CD4-positive, alpha-beta T cell treated with Interleukin-4 for 4 hours (primary cell): ENCODE data around the gene ADGRL3.

Source experiments
- DNase-seq: peaks from one replicate; pipeline ENCODE4 v3.0.0-alpha.2; 2020

The ADGRL3 gene

GRCh38 chr4:61431131-61431530 lies 231.0 kb downstream of the ADGRL3 start:
- DNase-seq = no peak

DNA sequence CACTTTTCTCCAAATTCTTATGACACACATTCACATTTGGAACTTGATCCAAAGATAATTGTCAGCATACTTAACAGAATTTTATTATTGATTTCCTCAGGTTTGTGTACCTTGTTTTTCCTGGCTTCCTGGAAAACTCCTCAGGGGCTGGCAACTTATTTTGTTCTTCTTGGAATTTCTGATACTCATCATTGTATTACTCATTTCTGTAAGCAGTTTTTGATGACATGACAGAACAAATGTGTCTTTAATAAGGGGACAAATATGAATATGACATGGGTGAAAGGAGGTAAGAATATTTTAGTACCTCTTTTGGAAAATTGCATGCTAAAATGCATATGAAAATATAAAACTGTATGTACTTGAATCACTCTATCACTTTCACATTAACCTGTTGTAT lies 237.8 kb downstream of the ADGRL3 start:
- no peak for DNase-seq

GRCh38 chr4:61440321-61440720 lies 240.2 kb downstream of the ADGRL3 start:
- DNase-seq = no peak

DNA sequence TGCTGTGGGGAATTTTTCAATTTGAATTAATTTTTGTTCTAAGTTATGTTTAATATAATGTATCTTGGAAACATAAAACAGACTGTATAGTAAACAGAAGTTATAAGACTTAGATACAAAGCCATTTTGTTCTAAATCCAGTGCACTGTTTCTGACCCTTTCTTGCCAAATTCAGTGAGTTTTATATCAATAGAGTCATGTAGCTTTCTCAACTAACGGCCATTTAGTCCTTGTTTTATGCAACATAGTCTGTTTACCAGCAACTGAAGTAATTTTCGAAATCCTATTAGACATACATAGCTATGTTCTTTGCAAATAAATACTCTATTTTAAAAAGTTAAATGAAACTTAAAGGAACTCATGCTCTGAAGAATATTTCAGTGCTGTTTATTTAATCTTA lies 242.8 kb downstream of the ADGRL3 start:
- DNase-seq = no peak

- no peak for DNase-seq
These were observed 243.8 kb downstream of the ADGRL3 start for GRCh38 chr4:61443813-61444510.

GRCh38 chr4:61445374-61446063 lies 245.4 kb downstream of the ADGRL3 start:
- DNase-seq = no peak

- DNase-seq = no peak
These were observed 246.8 kb downstream of the ADGRL3 start for GRCh38 chr4:61446941-61447340.

GRCh38 chr4:61447918-61448317 lies 247.8 kb downstream of the ADGRL3 start:
- DNase-seq = no peak

GRCh38 chr4:61451935-61452334 lies 251.8 kb downstream of the ADGRL3 start:
- no peak for DNase-seq

- no peak for DNase-seq
These were observed 261.8 kb downstream of the ADGRL3 start for GRCh38 chr4:61461956-61462355.

DNA sequence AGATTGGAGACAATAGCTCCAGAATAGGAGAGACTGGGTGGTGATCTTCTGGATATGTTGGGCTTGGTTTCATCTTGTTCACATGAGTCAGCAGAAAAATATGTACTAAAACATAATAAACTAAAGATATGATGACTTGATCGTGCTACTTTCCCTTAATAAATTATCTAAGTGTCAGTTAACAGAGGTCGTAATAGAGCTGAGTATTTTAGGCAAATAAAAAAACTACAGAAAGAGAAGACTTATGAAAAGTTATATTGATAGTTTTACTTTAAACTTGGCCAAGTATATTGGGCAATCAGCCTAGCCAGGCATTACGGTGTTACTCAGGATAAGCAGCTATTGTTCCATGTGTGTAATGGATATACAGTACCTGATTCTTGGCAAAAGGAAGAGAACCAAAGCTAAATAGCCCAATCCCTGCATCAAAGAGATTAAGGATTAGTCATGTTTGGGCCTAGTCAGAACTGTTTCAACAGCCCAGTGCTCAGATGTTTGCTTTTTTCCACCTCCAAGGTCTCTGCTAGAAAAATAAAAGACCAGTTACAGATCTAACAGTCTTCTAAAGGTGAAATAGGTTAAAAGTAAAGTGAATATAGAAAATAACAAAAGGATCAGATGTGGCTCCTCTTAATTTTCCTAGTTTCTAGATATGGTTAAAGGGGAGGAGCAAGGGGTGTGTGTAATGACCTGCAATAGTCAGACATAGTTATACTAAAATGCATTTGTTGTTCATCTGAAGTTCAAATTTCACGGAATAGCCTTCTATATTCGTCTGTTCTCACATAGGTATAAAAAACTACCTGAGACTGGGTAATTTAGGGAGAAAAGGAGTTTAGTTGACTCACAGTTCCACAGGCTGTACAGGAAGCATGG lies 262.6 kb downstream of the ADGRL3 start:
- no peak for DNase-seq

- DNase-seq = no peak
These were observed 268.0 kb downstream of the ADGRL3 start for GRCh38 chr4:61468024-61468720.

DNA sequence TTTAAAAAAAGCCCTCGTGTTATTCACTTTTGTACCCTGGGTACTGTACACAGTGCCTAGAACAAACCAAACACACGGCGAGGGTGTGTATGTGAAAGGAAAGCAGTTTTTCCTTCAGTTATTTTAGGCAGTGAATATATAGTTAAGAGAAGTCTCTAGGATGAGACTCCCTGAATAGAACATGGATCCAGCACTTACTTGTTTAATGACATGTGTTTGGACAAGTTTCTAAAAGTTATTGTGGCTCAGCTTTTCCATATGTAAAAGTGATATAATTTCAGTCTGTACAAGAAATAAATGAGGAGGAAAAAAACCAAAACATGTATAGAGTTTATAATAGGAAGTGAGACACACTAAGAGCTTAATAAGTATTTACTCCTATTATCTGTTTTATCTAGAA lies 273.2 kb downstream of the ADGRL3 start:
- no peak for DNase-seq

DNA sequence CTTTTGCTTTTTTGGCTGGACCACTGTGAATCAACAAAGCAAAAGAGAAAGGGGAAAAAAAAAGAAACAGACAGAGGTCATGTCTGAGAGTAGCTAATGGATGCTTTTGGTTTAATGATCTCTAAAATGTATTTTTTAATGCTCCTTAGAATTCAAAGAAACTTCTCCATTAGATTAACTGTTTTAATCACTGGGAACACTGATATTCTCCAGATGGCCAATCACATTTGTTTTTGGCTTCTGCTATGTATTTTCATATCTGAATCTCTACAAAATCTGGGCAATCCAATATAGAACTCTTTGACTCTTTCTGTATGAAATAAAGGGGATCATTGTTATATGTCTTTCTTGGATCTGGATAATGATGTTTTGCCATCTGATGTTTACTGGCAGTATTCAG lies 278.2 kb downstream of the ADGRL3 start:
- DNase-seq = no peak

GRCh38 chr4:61485056-61485455 lies 284.9 kb downstream of the ADGRL3 start:
- DNase-seq = no peak

DNA sequence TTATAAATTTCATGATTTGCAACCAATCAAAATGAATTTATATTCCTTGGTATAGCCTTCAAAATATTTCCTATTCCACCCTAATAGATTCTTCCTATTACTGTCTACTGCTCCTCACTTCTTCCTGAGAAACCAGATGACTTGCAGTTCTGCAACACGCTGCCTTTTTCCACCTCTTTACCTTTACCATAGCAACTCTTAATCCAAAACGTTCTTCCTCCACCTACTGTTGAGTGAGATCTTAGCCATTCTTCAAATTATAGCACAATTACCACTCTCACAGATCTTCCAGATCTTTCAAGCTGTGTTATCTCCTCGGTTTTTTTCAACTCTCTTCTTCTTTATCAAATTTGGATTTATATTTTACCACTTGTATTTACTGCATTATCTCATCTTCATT lies 289.8 kb downstream of the ADGRL3 start:
- no peak for DNase-seq

DNA sequence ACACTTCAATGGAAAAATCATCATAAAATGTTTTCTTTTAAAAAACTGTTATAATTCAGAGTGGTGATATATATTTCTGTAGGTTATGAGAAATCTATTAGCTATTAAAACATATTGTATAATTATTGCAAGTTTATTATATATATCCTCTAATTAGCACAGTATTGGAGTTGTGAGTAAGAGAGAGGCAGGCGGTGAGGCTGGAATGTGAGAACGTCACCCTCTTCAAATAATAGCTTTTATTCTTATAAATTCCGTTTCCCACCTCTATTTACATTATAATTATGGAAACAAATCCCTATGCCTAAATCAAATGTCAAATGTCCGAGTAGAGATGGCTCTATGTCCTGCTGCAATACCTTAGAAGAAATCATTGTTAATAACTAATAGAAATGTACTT lies 292.9 kb downstream of the ADGRL3 start:
- DNase-seq = no peak

DNA sequence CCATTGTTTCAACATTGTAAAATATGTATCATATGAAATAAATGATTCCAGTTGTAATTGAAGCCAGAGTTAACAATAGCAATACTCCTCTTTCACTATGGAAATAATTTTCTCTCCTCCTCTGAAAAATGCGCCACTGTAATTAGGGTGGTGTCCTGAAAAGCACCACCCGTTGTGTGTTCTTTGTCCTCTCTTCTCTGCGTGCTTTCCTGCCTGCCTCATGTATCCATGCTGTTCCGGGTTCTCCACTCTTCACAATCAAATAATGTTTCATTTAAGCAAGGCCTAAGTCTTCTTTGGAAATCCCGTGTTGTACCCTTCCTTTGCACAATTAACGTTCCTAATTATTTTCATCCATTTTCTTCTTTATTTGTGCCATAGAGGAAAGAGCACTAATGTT lies 293.3 kb downstream of the ADGRL3 start:
- no peak for DNase-seq

DNA sequence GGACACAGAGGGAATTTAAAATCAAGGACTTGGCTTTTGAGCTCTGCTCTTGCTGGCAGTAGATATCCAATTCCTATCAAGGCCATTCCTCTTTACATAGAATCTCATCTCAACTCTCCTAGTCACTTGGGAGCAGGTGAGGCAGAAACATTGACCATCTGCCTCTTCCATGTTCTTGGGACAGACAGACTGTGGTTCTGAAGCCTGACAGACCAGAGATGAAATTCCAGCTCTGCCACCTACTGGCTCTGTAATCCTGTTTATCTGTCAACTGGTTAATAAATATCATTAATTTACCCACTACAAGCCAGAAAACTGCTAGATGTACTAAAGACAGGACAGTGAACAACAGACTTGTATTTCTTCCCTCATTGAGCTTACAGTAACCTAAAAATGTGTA lies 300.8 kb downstream of the ADGRL3 start:
- DNase-seq = no peak

- DNase-seq = no peak
These were observed 301.7 kb downstream of the ADGRL3 start for GRCh38 chr4:61501812-61502211.

DNA sequence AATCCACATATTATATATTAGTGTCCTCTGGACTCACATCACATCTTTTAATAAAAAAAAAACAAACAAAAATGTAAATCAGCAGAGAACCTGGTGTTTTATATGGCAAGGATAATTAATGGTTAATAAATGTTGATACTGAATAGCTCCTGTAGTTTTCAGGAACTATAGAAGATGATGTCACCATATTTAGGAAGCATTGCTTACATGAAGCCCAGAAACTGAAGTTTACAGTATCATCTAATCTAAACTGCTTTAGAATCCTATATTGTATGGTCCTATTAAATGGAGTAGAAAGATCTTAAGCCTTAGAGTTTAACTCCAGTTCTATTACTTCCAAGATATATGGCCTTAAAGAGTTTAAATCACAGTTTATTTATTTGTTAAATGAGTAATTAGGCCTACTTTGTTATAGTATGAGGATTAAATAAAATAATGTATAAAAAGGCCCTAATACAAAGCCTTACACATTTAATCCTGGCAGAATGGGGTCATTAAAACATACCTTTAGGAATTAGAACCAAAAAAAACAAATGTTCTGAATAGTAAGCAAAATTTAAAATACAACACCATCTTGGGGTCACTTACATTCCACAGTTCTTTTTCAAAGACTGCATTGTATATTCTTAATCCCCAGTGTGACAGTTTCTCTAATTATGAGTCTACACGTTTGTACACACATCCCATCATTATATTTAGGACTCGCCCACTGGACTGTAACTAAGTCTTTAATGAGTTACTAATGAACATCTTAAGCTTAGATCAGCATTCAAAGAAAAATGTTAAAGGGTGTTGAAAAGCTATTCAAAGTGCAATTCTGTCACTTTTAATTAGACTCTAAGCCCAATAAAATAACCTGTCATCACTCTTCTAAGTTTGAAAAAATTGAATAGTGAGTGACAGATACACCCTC lies 305.9 kb downstream of the ADGRL3 start:
- no peak for DNase-seq

GRCh38 chr4:61507091-61507490 lies 307.0 kb downstream of the ADGRL3 start:
- no peak for DNase-seq
